Erythroblast (primary cell): ENCODE data around the gene LMO2.

Source experiments
- GATA1 ChIP-seq: IDR thresholded peaks from 2 replicates; pipeline ENCODE4 v1.6.1; 2011; ENCODE audit warnings: low read depth, mild to moderate bottlenecking, control low read depth, low read length, moderate library complexity
- POLR2A ChIP-seq: IDR thresholded peaks from 2 replicates; pipeline ENCODE4 v1.6.1; 2011; ENCODE audit warnings: mild to moderate bottlenecking, low read length

- TF ChIP-seq POLR2A: no peak
- TF ChIP-seq GATA1: no peak
Observed at GRCh38 chr11:33828604-33829429, 63.1 kb downstream of the LMO2 start.
